H1 (cell line): Measurements from ENCODE around the gene SYT15B. TPM values are rescaled to one million over a fixed set of nuclear protein-coding genes. Genes with fewer than 3 reads are reported as not detected.
"Not testable (repeated sequence)": the region's sequence is repeated elsewhere in the genome, so short reads cannot be mapped to it uniquely, and the experiment has no call there.

Experiments used
- CTCF ChIA-PET: fragments of 300-600 bp; sonication (Branson Sonifier 250); formaldehyde crosslinking; loops from one replicate; lab custom pipeline; 2021; ENCODE audit not compliant: partially characterized antibody; lab: Charles Lee
- POLR2A ChIA-PET: fragments of 300-600 bp; sonication (Branson Sonifier 250); formaldehyde crosslinking; loops from one replicate; lab custom pipeline; 2021; ENCODE audit warnings: inconsistent platforms; ENCODE audit not compliant: partially characterized antibody; lab: Charles Lee
- DNase-seq, 2 experiments: peaks; one replicate each; pipeline versions ENCODE4 v3.0.0 to v3.0.0-alpha.2; 2010 to 2022; ENCODE audit warnings: low spot score in 2 of 2, low read depth in 1 of 2, mixed read lengths in 1 of 2
- FAIRE-seq: peaks from 2 replicates; lab custom pipeline; 2011; peaks lifted over from hg19 to GRCh38; lab: Jason Lieb, UNC
- H2AFZ ChIP-seq: 2 replicates; pipeline ENCODE4 v1.8.1; 2012; ENCODE audit warnings: low read length, inconsistent platforms
- H2AK5ac ChIP-seq: 2 replicates; pipeline ENCODE4 v1.6.1; 2013; ENCODE audit warnings: low read depth, low read length
- H2BK120ac ChIP-seq: replicated peaks from 2 replicates; pipeline ENCODE3; 2013; ENCODE audit warnings: low read depth, low read length, inconsistent platforms
- H2BK12ac ChIP-seq: 2 replicates; pipeline ENCODE4 v1.6.1; 2013; ENCODE audit warnings: low read depth, low read length
- H2BK15ac ChIP-seq: 2 replicates; pipeline ENCODE4 v1.6.1; 2013; ENCODE audit warnings: low read length
- H2BK20ac ChIP-seq: 2 replicates; pipeline ENCODE4 v1.6.1; 2013; ENCODE audit warnings: low read length
- H2BK5ac ChIP-seq: 2 replicates; pipeline ENCODE4 v1.6.1; 2013; ENCODE audit warnings: low read depth, low read length
- H3K14ac ChIP-seq: 2 replicates; pipeline ENCODE4 v1.6.1; 2013; ENCODE audit warnings: inconsistent platforms; ENCODE audit not compliant: insufficient read length
- H3K18ac ChIP-seq: 2 replicates; pipeline ENCODE4 v1.6.1; 2013; ENCODE audit warnings: low read length; ENCODE audit errors: extremely low read depth
- H3K23ac ChIP-seq: 2 replicates; pipeline ENCODE4 v1.6.1; 2013; ENCODE audit warnings: inconsistent platforms; ENCODE audit not compliant: insufficient read length
- H3K23me2 ChIP-seq: 2 replicates; pipeline ENCODE4 v1.6.1; 2013; ENCODE audit warnings: low read depth, low read length
- H3K27ac ChIP-seq: 2 replicates; pipeline ENCODE4 v1.6.1; 2011; ENCODE audit warnings: low read depth, low read length, inconsistent platforms
- H3K27me3 ChIP-seq, 4 experiments: replicated peaks in 1 of 4; 1 replicate in 1 of 4; 2 replicates in 3 of 4; pipeline versions ENCODE4 v1.6.1 to v1.8.1; 2011 to 2013; ENCODE audit warnings: low read length in 3 of 4, mild to moderate bottlenecking in 3 of 4, inconsistent platforms in 2 of 4, mixed read lengths in 2 of 4, moderate library complexity in 1 of 4; ENCODE audit not compliant: control insufficient read depth in 3 of 4, insufficient read depth in 3 of 4; ENCODE audit errors: extremely low read depth in 1 of 4
- H3K36me3 ChIP-seq, 4 experiments: 2 replicates each; pipeline versions ENCODE4 v1.6.1 to v1.8.1; 2011 to 2013; ENCODE audit warnings: mild to moderate bottlenecking in 4 of 4, low read length in 3 of 4, moderate library complexity in 2 of 4, control low read depth in 1 of 4, inconsistent platforms in 1 of 4; ENCODE audit not compliant: insufficient read depth in 4 of 4, control insufficient read depth in 2 of 4
- H3K4ac ChIP-seq: replicated peaks from 2 replicates; pipeline ENCODE3; 2013; ENCODE audit warnings: low read length, low read depth, mixed read lengths, inconsistent platforms; ENCODE audit not compliant: insufficient read length
- H3K4me1 ChIP-seq, 4 experiments: replicated peaks in 1 of 4; 1 replicate in 1 of 4; 2 replicates in 3 of 4; pipeline versions ENCODE4 v1.6.1 to v1.8.1; 2011 to 2013; ENCODE audit warnings: low read length in 3 of 4, inconsistent platforms in 2 of 4, mixed read lengths in 1 of 4; ENCODE audit not compliant: insufficient read depth in 4 of 4, control insufficient read depth in 3 of 4
- H3K4me2 ChIP-seq, 2 experiments: 2 replicates each; pipeline versions ENCODE4 v1.6.1 to v1.8.1; 2011 to 2013; ENCODE audit warnings: low read depth in 2 of 2, low read length in 2 of 2, control low read depth in 1 of 2, inconsistent platforms in 1 of 2, mild to moderate bottlenecking in 1 of 2; ENCODE audit not compliant: insufficient read depth in 1 of 2
- H3K4me3 ChIP-seq, 4 experiments: fragments of 200-600, 300-600 bp in 1 of 4; sonication (generic), shearing (Covaris generic), sonication (Bioruptor Twin) in 1 of 4; 2 replicates each; pipeline versions ENCODE4 v1.5.1 to v1.8.1; 2011 to 2016; ENCODE audit warnings: low read length in 4 of 4, low read depth in 3 of 4, control low read depth in 2 of 4, inconsistent platforms in 2 of 4, mild to moderate bottlenecking in 2 of 4, mixed read lengths in 1 of 4, moderate library complexity in 1 of 4; ENCODE audit not compliant: insufficient read depth in 2 of 4; ENCODE audit errors: extremely low read depth in 1 of 4
- H3K56ac ChIP-seq: replicated peaks from 2 replicates; pipeline ENCODE3; 2013; ENCODE audit warnings: low read depth, mild to moderate bottlenecking, mixed read lengths, low read length, inconsistent platforms; ENCODE audit not compliant: insufficient read length
- H3K79me1 ChIP-seq: 2 replicates; pipeline ENCODE4 v1.6.1; 2013; ENCODE audit warnings: low read depth, low read length, control low read depth
- H3K79me2 ChIP-seq, 2 experiments: 2 replicates each; pipeline versions ENCODE4 v1.6.1 to v1.8.1; 2012 to 2013; ENCODE audit warnings: low read length in 2 of 2, mild to moderate bottlenecking in 2 of 2, inconsistent platforms in 1 of 2; ENCODE audit not compliant: insufficient read depth in 2 of 2, control insufficient read depth in 1 of 2
- H3K9ac ChIP-seq, 4 experiments: replicated peaks in 1 of 4; 1 replicate in 1 of 4; 2 replicates in 3 of 4; pipeline versions ENCODE4 v1.6.1 to v1.8.1; 2011 to 2013; ENCODE audit warnings: low read depth in 3 of 4, low read length in 3 of 4, control low read depth in 2 of 4, mild to moderate bottlenecking in 2 of 4, moderate library complexity in 2 of 4, inconsistent platforms in 1 of 4; ENCODE audit errors: extremely low read depth in 1 of 4
- H3K9me3 ChIP-seq, 2 experiments: 2 replicates each; pipeline versions ENCODE4 v1.6.1 to v1.8.1; 2012 to 2013; ENCODE audit warnings: mild to moderate bottlenecking in 2 of 2, moderate library complexity in 2 of 2, control low read depth in 1 of 2, inconsistent platforms in 1 of 2, low read depth in 1 of 2, low read length in 1 of 2, mixed read lengths in 1 of 2; ENCODE audit not compliant: insufficient read depth in 2 of 2
- H4K20me1 ChIP-seq, 2 experiments: replicated peaks in 1 of 2; 2 replicates each; pipeline versions ENCODE3 to v1.8.1; 2011 to 2013; ENCODE audit warnings: inconsistent platforms in 2 of 2, low read length in 2 of 2, mild to moderate bottlenecking in 1 of 2; ENCODE audit not compliant: insufficient read depth in 2 of 2, control insufficient read depth in 1 of 2
- H4K5ac ChIP-seq: 2 replicates; pipeline ENCODE4 v1.6.1; 2013; ENCODE audit warnings: low read length, low read depth, mixed read lengths, inconsistent platforms; ENCODE audit not compliant: insufficient read length
- H4K8ac ChIP-seq: 2 replicates; pipeline ENCODE4 v1.8.0; 2013; ENCODE audit warnings: mild to moderate bottlenecking, moderate library complexity, low read length, inconsistent platforms; ENCODE audit not compliant: insufficient read depth; ENCODE audit errors: extremely low read depth
- H4K91ac ChIP-seq: replicated peaks from 2 replicates; pipeline ENCODE3; 2013; ENCODE audit warnings: low read length, mixed read lengths, inconsistent platforms; ENCODE audit not compliant: insufficient read length
- WGBS, 2 experiments: shearing (Covaris generic) in 1 of 2; methylation state at CpG; one replicate each; pipeline versions ENCODE4 v1.1.6 to v1.1.7; 2013 to 2015; ENCODE audit warnings: low lambda C conversion rate in 2 of 2, mixed read lengths in 2 of 2, inconsistent platforms in 1 of 2, low coverage in 1 of 2, missing lambda C conversion rate in 1 of 2; ENCODE audit not compliant: insufficient replicate concordance in 2 of 2, insufficient coverage in 1 of 2, insufficient read length in 1 of 2; ENCODE audit errors: extremely low coverage in 1 of 2, missing lambda C conversion rate in 1 of 2; 5-methylcytosine and 5-hydroxymethylcytosine counted together
- polyA plus RNA-seq, 7 experiments: library from polyadenylated mRNA; depleted of rRNA in 3 of 7; stranded (reverse) in 5 of 7; unstranded in 2 of 7; fragments of >200 nt in 5 of 7; fragments of 200-250 nt in 2 of 7; gene quantifications; 1 replicate in 5 of 7; 2 replicates in 1 of 7; 4 replicates in 1 of 7; pipeline versions ENCODE4 v1.2.1 to v1.2.3, GENCODE V29; 2011 to 2013; ENCODE audit warnings: missing spikeins in 2 of 7, mixed read lengths in 2 of 7
- total RNA-seq: library from RNA; stranded (reverse); fragmentation: NEBNext Ultra II Directional; extraction: Animal tissue kit (Norgen Biotek cat#: 25700); gene quantifications from 2 replicates; pipeline ENCODE4 v1.2.1, GENCODE V29; 2021

Gene SYT15B
- total and polyA plus RNA-seq, 2 of the 8 experiments (the other 6 are each of a cell fraction or from before 2014, with no cell fraction given): 0.17 TPM; not detected in 1

DNA sequence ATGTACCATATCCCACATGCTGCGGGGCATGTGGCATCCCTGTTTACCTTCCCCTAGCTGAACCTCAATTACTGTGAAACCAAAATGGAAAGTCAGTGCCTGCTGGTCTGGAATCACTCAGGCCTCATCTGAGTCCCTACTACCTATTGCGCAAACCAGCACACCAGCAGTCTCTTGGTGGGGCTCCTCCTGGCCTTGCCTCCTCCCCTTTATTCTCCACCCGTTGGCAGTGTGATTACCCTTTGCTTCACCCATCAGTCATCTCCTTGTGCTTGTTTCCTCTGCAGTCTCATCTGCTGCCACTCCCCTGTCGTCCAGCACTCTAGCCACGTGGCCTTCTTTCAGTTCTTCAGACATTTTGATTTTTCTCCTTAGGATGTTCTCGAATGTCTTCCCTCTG is 39.3 kb downstream of the SYT15B start:
- H3K36me3 ChIP-seq, CTCF ChIA-PET, H4K20me1 ChIP-seq, H2BK5ac ChIP-seq, H2BK15ac ChIP-seq, H3K9me3 ChIP-seq, H3K4me1 ChIP-seq, H3K56ac ChIP-seq, POLR2A ChIA-PET, H3K27ac ChIP-seq, H3K4me2 ChIP-seq, H3K79me2 ChIP-seq, H4K8ac ChIP-seq, H3K18ac ChIP-seq, H2BK20ac ChIP-seq, H3K4me3 ChIP-seq, H2AK5ac ChIP-seq, H4K91ac ChIP-seq, H3K9ac ChIP-seq, H3K27me3 ChIP-seq, H2AFZ ChIP-seq, H3K79me1 ChIP-seq, H3K4ac ChIP-seq, H3K23ac ChIP-seq, H2BK120ac ChIP-seq, H3K14ac ChIP-seq, DNase-seq, H3K23me2 ChIP-seq, H4K5ac ChIP-seq, H2BK12ac ChIP-seq, FAIRE-seq: not testable (repeated sequence)
- 87% methylated on average over 4 of the region's 6 CpGs; no CpG with 5 or more reads in 1 of the 2 experiments for WGBS, 2 experiments

DNA sequence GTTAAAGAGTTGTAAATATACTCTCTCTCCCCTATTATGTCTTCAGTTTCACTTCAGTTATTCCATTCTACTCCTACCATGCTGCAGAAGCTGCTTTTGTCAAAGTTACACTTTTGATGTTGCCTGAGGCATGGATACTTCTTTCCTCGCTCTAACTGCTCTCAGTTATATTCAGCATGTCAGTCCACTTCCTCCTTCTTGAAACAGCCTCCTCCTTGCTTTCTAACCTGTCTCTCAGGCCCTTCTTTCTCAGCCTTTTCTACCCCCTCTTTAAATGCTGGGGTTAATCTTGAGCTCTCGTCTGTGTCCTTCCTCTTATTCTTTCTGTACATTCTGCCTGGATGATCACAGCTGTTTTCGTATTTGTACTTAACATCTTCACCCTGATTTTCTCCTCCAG is 40.0 kb downstream of the SYT15B start:
- H2BK120ac ChIP-seq, H3K9me3 ChIP-seq, H3K27ac ChIP-seq, H3K79me1 ChIP-seq, H3K79me2 ChIP-seq, H3K4me2 ChIP-seq, H3K23me2 ChIP-seq, H4K5ac ChIP-seq, H3K56ac ChIP-seq, H2AFZ ChIP-seq, H3K14ac ChIP-seq, H4K8ac ChIP-seq, H2BK20ac ChIP-seq, H3K4ac ChIP-seq, H3K27me3 ChIP-seq, H3K4me1 ChIP-seq, DNase-seq, H3K23ac ChIP-seq, H3K18ac ChIP-seq, H4K20me1 ChIP-seq, H2BK12ac ChIP-seq, H2BK5ac ChIP-seq, POLR2A ChIA-PET, H3K4me3 ChIP-seq, H4K91ac ChIP-seq, H3K9ac ChIP-seq, H2AK5ac ChIP-seq, CTCF ChIA-PET, FAIRE-seq, H3K36me3 ChIP-seq, H2BK15ac ChIP-seq: not testable (repeated sequence)
- 79% methylated on average over 2 of the region's 3 CpGs; no CpG with 5 or more reads in 1 of the 2 experiments for WGBS, 2 experiments
